ENCODE results near the gene TMEFF2.

The TMEFF2 gene

DNA sequence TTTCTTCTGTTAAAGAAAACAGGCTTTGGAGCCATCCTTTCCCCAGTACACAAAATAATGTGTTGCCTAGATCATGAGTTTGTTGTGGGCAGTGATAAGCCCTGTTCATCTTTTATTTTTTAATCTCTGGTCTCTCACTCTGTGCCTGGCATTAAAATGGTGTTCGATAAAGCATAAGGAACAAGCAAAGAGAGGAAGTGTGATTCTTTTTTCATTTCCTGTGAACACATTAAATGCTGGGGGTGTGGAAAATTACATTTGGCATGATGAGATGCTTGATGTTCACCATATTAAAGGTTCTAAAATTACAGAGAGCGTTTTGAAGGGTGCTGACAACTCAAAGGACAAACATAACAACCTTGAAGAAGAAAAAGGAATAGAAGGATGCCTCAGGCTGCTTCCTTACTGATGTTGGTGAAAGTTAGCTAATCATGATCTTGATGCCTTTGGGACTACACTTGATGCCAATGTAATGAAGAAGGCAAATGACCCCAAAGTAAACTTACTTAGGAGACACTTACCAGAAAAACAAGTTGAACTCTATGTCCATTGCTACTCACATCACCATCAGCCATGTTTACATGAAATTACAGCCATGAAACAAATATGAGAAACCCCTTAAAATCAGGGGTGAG lies 33.0 kb downstream of the TMEFF2 start:
- DNase-seq (ENCODE audit: low read depth): no peak
- H3K4me3 ChIP-seq (ENCODE audit: control insufficient read depth, low read depth, low read length): no peak overlapping the region
- no peak for TF ChIP-seq CTCF (conservative IDR thresholded peaks at IDR 0.05; ENCODE audit: control insufficient read depth, insufficient read depth, low read depth, low read length)

DNA sequence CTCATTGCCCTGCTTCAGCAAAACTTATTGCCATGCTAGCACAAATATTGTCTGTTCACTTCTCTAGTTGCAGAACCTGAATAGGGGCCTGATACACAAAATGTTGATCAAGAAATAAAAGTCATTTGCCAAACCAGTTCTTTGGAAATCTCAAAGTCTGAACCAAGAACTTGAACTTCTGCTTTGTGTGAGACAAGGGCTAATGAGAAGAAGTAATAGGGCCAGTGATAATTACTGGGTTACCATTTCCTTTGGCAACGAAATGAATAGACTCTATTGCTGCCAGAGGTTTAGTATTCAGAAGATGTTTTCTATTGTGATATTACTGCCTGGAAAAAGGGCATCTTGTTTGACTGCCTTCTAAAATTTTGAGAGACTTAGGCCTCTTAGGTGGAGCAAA lies 35.0 kb downstream of the TMEFF2 start:
- TF ChIP-seq CTCF (conservative IDR thresholded peaks at IDR 0.05; ENCODE audit: control insufficient read depth, insufficient read depth, low read depth, low read length): no peak
- DNase-seq (ENCODE audit: low read depth): no peak
- H3K4me3 ChIP-seq (ENCODE audit: control insufficient read depth, low read depth, low read length): no peak overlapping the region

DNA sequence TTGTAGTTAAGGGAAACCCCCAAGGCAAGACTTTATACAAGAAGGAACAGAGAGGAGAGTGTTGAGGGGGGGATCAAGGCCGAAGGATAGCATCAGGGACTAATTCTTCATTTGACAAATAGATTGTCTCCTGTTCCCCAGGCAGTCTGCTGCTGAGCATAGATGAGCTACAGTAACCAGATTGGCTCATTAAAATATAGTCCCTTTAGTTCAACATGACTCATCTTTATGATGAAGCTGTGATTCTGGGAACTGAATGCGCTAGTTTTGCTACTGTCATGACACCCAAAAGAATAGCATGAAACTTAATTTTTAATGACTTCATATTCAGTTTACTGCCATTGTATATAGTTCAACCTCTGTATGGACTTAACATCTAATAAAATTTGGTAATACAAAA lies 35.5 kb downstream of the TMEFF2 start:
- DNase-seq (ENCODE audit: low read depth): peak; percentile 34
- no peak for TF ChIP-seq CTCF (conservative IDR thresholded peaks at IDR 0.05; ENCODE audit: control insufficient read depth, insufficient read depth, low read depth, low read length)
- H3K4me3 ChIP-seq (ENCODE audit: control insufficient read depth, low read depth, low read length): no peak overlapping the region

- no peak for TF ChIP-seq CTCF (conservative IDR thresholded peaks at IDR 0.05; ENCODE audit: control insufficient read depth, insufficient read depth, low read depth, low read length)
- no peak overlapping the region for H3K4me3 ChIP-seq (ENCODE audit: control insufficient read depth, low read depth, low read length)
- no peak for DNase-seq (ENCODE audit: low read depth)
Measured at GRCh38 chr2:192157776-192158175, 37.0 kb downstream of the TMEFF2 start.

- no peak for TF ChIP-seq CTCF (conservative IDR thresholded peaks at IDR 0.05; ENCODE audit: control insufficient read depth, insufficient read depth, low read depth, low read length)
- H3K4me3 ChIP-seq (ENCODE audit: control insufficient read depth, low read depth, low read length): no peak overlapping the region
- no peak for DNase-seq (ENCODE audit: low read depth)
Measured at GRCh38 chr2:192155511-192156118, 39.1 kb downstream of the TMEFF2 start.

- no peak overlapping the region for H3K4me3 ChIP-seq (ENCODE audit: control insufficient read depth, low read depth, low read length)
- no peak for DNase-seq (ENCODE audit: low read depth)
- no peak for TF ChIP-seq CTCF (conservative IDR thresholded peaks at IDR 0.05; ENCODE audit: control insufficient read depth, insufficient read depth, low read depth, low read length)
Measured at GRCh38 chr2:192153561-192153960, 41.2 kb downstream of the TMEFF2 start.
